Hypothalamus (tissue), 51 donors: Measurements from ENCODE around the gene GOLGA6A.
"Not testable (repeated sequence)": the region's sequence is repeated elsewhere in the genome, so short reads cannot be mapped to it uniquely, and the experiment has no call there.

Source experiments
- DNase-seq, 51 donors: peaks; one replicate each; lab custom pipeline; 2025; lab: John Stamatoyannopoulos, UW

GOLGA6A gene

DNA sequence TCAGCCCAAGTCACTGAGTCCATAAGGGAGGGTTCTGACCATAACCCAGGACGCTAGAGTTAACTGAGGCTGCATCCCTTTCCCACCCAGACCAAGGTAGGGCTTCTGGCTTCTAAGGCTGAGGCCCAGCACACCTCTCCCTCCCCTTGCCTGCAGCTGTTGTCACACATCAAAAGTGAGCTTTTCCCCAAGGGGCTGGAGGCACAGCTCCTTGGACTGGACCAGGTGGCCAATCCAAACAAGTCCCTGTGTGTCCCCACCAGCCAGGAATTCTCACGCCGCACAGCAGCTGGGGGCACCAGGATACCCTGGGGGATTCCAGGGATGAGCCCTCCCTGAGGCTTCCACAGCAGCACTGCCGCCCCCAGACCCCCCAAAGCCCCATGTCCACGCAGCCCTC, 25.8 kb upstream of the GOLGA6A start:
- no peak for DNase-seq

DNA sequence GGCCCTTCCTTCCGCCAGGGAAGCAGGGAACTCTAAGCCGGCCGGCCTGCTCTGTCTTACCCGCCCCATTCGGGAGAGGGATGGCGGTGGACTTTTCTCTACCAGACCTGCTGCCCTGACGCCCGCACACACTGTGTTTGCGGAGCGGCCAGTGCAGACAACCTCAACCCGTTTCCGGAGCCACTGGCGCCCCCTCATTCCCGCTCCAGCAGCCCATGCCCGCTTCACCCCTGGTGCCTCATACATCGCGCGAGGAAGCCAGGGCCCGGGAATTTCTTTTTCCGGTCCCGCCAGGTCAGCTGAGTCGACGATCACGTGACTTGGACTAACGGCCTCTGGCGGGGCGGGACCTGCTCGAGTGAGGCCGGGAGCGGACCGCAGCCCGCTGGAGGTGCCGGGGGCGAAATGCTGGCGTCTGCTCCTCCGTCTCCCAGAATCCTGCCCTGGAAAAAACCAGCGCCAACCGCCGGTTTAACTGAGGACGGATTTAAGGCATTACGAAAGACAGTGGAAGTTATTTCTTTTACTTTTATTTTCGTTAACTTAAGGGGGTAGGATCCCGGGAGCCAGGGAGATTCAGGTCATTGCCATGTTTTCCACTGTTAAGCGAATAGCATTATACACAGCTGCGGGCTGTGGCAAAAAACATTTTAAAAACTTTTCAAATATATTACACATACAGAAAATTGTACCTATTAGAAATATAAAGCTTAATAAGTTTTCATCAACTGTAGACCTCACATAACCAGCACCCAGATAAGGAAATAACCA, 17.8 kb upstream of the GOLGA6A start:
- not testable (repeated sequence) for DNase-seq

- not testable (repeated sequence) for DNase-seq
These were observed 14.6 kb upstream of the GOLGA6A start for GRCh38 chr15:74096753-74097474.

GRCh38 chr15:74095610-74096009, 13.3 kb upstream of the GOLGA6A start:
- DNase-seq: not testable (repeated sequence)

DNA sequence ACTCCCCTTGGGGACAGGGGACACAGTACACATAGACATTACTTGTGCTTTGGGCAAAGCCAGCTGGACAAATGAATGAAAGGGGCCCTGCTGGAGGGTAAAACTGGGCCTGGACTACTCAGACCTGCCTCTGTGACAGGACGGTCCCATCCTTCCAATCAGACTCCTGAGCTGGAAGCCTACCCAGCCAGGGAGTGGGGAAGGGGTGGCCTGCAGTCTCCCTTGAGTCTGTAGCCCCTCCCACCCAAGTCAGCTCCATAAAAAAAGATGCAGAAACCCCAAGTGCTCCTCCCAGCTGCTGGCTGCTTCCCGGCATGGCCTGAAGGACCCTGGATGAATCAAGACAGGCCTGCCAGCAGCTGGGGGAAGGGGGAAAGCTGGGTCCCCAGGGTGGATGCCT, 12.2 kb upstream of the GOLGA6A start:
- DNase-seq: not testable (repeated sequence)

GRCh38 chr15:74075781-74076180, 6.6 kb downstream of the GOLGA6A start:
- DNase-seq: not testable (repeated sequence)

DNA sequence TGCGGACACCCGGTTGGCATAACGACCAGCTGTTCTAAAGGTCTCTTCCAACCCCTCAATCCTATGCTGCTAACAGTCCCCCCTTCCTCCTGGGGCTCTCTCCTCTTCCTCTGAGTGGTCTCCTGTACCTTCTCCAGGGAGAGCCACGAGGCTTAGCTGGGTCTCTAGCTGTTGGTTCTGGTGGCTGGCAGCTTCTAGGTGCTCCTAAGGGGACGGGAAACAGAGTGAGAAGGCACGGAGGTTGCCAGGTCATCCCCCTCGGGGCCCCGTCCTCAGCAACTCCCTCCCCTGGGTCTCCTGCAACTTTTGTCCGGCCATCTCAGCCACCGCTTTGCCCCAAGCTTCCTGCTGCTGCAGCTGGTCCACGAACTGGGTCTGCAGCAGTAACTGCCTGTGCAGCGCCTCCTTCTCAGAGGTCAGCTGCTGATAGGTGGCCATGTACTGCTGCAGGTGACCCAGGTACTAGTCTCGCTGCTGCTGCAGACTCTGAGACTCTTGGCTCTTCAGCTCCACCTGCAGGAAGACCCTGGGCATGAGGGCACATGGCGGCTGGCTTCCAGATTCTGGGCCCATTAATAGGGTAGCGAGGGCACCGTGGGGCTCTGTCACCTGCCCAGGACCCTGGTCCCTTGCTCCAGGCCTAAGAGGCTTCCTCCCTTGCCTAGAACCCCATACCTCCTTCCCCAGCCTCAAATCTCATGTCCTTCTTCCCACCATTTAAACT, 9.6 kb downstream of the GOLGA6A start:
- DNase-seq: not testable (repeated sequence)

GRCh38 chr15:74072132-74072531, 10.2 kb downstream of the GOLGA6A start:
- DNase-seq: not testable (repeated sequence)

GRCh38 chr15:74071645-74072044, 10.7 kb downstream of the GOLGA6A start:
- not testable (repeated sequence) for DNase-seq

- not testable (repeated sequence) for DNase-seq
These were observed 16.5 kb downstream of the GOLGA6A start for GRCh38 chr15:74065684-74066411.

DNA sequence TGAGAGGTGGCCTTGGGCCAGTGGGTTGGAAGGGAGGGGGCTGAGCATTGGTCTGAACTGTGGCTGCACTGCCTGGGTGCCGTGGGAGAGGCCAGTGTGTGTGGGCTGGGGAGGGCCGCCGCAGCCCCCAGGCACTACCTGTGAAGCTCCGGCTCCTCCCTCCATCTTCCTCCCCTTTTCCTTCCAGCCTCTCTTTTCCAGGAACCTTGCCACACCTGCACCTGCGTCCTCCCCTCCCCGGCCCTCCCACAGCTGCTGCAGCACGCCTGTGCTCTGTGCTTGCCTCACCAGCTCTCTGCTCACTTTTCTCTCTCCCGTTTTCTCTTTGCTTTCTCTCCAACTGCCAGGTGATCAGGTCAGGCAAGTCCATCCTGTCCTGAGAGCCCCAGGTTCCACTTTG, 17.5 kb downstream of the GOLGA6A start:
- not testable (repeated sequence) for DNase-seq

GRCh38 chr15:74064183-74064582, 18.2 kb downstream of the GOLGA6A start:
- DNase-seq: not testable (repeated sequence)

DNA sequence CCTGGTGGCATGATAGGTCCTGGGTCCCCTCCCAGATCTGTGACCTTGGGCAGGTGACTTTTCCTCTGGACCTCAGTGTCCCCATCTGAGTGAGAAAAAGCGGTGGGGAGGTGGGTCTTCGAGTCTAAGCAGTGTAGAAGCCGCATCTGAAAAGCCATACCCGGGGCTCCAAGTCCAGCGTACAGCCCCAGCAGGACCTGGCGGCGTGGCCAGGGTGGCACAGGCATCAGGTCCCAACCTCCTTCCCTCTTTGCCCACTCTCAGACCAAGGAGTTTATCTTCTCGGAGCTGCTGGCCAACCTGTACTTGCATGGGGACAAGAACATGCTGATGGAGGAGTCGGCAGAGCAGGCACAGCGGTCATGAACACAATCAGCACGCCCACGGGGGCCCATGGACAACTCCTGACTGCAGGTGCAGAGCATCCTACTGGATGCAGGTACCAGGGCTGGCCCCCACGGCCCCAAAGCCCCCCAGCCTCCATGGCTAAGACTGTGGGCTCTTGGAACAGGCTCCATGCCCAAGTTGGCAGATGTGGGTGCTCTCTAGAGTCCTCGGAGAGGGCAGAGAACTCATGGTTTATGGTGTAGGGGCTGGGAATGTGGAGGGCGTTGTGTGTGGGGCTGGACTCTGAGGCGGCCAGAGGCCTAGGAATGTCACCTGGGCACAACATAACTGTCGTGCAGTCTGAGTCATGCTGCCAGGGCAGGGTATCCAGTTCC, 18.8 kb downstream of the GOLGA6A start:
- not testable (repeated sequence) for DNase-seq

- no peak for DNase-seq
These were observed 19.7 kb downstream of the GOLGA6A start for GRCh38 chr15:74062671-74063070.

- no peak for DNase-seq
These were observed 20.1 kb downstream of the GOLGA6A start for GRCh38 chr15:74062236-74062635.

DNA sequence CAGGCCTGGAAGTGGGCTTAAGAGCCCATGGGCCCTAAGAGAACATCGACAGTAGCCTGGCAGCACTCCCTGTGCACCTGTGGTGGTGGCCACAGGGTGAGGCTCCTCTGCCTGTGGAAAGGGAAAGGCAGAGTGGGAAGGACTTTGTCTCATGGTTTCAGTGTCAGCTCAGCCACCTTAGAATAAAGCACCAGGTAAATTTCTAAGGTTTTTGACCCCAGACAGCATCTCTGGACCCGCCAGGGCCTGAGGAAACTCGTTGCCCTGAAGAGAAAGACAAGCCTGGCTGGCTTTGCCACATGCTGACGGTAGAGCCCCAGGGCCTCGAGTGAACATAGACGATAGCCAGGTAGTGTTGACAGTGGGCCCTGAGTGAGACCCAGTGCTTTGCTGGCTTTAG, 22.1 kb downstream of the GOLGA6A start:
- no peak for DNase-seq

- not testable (repeated sequence) for DNase-seq
These were observed 23.1 kb downstream of the GOLGA6A start for GRCh38 chr15:74059050-74059833.

DNA sequence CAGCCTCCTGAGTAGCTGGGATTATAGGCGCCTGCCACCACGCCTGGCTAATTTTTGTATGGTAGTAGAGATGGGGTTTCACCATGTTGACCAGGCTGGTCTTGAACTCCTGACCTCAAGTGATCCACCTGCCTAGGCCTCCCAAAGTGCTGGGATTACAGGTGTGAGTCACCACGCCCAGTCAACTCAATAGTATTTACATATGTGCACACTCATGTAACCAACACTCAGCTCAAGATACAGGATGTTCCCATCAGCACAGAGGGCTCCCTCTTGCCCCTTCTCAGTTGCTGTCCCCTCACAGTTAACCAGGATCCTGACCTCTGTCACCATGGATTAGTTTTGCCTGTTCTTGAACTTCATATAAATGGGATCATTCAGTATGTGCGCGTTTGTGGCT, 26.0 kb downstream of the GOLGA6A start:
- not testable (repeated sequence) for DNase-seq

DNA sequence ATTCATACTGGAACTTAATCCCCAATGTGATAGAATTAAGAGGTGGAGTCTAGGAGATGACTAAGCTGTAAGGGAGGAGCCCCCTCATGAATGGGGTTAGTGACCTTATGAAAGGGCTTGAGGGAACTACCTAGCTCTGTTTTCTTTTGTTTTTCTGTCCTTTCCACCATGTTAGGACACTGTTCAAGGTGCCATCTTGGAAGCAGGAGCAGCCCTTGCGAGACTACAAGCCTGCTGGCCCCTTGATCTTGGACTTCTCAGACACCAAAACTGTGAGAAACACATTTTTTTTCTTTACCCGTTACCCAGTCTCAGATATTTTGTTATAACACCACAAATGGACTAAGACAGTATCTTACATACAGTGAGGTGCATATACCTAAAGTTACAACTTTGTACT, 26.5 kb downstream of the GOLGA6A start:
- no peak for DNase-seq
